COLO668 (cell line): ENCODE measurements around the gene MFSD6L.

Experiments
- DNase-seq: peaks from one replicate; lab custom pipeline; 2025; ENCODE audit not compliant: unreplicated experiment; lab: John Stamatoyannopoulos, UW

MFSD6L gene, protein sequence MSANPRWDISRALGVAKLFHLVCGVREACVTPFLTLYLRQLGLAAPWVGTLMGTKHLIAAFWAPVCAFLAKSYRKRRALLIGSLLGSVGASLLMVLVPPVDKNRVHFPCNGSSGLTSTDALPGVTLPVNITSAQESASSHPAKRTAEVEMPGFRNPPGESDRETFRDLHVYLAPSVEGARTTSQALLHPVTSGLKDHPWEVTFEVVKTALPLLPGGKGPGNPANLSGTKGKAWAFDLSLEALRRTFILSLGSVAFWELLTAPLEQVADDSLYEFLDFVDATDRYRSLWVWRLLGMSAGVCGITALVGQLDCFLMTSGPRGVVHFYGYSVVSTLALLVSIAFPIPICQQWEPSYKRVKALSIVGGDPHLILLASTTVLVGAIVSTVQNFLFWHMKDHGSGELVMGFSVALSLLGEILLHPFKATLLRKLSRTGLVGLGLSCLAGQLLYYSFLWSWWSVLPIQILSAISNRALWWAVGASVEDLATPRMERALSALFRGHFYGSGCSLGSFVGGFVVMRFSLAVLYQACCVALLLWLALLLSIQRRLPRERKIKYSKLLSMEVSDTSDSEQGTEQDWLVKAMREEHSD

DNA sequence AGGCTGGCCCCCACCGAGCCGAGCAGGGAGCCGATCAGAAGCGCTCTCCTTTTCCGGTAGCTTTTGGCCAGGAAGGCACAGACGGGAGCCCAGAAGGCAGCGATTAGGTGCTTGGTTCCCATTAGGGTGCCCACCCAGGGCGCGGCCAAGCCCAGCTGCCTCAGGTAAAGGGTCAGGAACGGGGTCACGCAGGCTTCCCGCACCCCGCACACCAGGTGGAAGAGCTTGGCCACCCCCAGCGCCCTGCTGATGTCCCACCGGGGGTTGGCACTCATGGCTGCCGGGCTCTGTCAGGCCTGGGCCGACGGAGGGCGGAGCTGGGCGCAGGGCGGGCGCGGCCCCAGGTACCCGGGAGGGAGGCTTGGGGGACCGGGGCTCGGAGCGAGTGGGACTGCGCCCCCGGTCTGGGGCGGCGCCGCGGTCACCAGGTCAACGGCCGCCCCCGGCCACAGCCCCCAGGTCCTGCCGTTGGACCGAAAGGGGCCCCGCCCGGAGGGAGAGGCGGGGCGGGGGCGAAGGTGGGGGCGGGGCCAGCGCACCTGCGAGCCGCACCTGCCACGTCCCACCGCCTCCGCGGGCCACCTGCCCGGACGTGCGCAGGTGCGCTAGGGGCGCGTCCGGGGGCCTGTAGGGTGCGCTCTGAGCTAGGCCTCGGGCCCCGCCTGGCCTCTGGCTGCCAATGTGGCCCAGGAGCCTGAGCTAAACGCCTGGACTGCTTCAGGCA, at the start of gene MFSD6L:
TSS of gene MFSD6L (minus strand) at position 520 of the 724 bp plus-strand sequence. CDS start at position 275, 245 bp downstream.
- peak; percentile 60 for DNase-seq

GRCh38 chr17:8847891-8848290, 48.7 kb upstream of the MFSD6L start:
- no peak for DNase-seq

DNA sequence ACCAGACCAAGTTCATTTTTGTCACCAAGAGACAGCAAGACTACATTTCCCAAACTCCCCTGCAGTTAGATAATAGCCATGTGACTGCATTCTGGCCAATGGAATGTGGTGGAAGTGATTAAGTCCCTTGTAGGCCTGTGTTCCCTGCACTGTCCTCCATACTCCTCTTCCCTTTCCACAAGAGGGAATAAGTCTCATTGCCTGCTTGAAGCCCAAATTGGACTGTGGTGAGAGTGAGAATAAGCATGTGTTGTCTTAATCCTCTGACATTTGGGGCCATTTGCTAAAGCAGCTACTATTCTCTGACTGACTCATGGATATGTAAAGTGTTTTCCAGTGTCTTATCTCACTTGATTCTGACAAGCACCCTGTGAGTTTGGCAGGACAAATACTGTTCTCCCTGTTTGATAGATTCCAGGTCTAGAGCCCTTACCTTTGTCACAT, 47.6 kb upstream of the MFSD6L start:
- peak; percentile 0 for DNase-seq

GRCh38 chr17:8844229-8845218, 45.4 kb upstream of the MFSD6L start:
- no peak for DNase-seq

GRCh38 chr17:8843344-8843743, 44.2 kb upstream of the MFSD6L start:
- no peak for DNase-seq

DNA sequence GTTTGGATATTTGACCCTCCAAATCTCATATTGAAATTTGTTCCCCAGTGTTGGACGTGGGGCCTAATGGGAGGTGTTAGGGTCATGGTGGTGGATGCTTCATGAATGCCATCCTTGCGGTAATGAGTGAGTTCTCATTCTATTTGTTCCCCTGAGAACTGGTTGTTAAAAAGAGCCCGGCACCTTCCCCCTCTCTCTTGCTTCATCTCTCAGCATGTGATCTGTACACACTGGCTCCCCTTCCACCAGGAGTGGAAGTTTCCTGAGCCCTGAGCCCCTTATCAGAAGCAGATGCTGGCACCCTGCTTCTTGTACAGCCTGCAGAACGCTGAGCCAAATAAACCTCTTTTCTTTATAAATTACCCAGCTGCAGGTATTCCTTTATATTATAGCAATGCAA, 42.7 kb upstream of the MFSD6L start:
- no peak for DNase-seq

DNA sequence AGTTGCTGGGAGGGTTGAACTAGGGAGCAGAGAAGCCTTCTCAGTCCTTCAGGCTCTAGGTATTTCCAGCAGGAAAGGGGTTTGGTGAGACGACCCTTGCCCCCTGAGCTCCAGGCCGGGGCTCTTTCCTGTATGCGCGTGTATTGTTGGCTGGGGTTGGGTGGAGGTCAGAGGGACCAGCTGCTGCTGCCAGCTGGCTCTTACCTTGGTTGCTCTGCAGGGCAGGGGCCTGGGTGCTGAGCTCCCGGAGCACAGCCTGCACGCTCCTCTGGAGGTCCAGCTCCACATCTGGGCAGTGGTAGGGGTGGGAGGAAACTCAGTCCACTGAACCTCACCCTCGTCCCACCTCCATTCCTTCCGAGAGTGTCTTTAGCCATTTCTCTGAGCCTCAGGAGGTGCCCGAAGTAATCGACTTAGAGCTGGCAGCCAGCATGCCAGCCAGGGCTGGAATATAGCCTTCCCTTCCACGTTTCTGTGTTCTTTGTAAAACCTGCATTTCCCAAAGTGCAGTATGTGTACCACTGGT, 40.3 kb upstream of the MFSD6L start:
- no peak for DNase-seq

DNA sequence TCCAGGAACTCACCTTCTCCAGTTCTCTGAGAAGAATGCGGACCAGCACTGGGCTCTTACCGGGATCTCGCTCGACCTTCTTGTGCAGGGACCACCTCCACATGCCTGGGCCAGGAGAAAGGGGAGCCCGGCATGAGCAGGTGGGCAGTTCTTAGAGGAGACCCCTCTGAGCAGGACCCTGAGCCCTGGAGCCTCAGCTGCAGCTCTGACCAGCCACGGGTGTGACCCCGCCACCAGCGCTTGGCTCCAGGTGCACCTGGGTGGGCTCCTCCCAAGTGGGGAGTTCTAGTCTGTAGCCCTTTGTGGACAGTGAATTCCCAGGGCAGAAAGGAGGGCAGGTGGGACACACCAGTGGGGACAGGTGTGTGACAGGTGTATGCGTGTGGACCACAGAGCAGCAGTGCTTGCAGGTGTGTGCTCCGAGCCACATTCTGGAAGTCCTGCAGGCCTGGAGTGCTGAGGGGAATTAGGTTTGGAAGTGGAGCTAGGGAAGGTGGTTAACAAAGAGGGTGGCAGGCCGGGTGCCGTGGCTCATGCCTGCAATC, 39.5 kb upstream of the MFSD6L start:
- DNase-seq = no peak

DNA sequence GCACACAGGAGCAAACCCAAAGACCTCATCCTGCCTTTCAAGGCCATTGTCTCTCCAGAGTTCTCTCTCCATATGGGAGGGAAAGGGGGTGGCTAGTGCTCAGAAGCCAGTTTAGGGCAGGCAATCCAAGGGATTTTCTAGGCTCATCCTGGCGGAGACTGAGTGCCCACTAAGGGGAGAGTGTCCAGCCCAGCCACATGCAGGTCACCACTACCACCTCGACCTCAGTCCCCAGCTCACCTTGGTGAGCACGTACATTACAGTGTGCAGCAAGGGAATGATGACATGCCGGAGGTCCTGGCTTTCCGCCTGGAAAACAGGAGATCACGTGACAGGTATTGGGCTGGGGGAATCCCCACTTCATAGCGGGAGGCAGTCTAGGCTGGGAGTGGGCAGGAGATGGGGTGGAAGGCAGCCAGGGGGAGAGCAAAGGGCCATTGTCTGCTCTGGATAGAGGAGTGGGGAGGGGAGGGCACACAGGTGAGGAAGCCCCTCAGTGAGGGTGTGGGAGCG, 38.5 kb upstream of the MFSD6L start:
- no peak for DNase-seq

- DNase-seq = no peak
Observed at GRCh38 chr17:8836821-8837562, 37.8 kb upstream of the MFSD6L start.

- DNase-seq = no peak
Observed at GRCh38 chr17:8835631-8836364, 36.6 kb upstream of the MFSD6L start.

GRCh38 chr17:8835106-8835505, 35.9 kb upstream of the MFSD6L start:
- no peak for DNase-seq

- peak; percentile 0 for DNase-seq
Observed at GRCh38 chr17:8832711-8833352, 33.7 kb upstream of the MFSD6L start.

- DNase-seq = no peak
Observed at GRCh38 chr17:8831234-8831849, 32.2 kb upstream of the MFSD6L start.

GRCh38 chr17:8830141-8830540, 31.0 kb upstream of the MFSD6L start:
- no peak for DNase-seq

DNA sequence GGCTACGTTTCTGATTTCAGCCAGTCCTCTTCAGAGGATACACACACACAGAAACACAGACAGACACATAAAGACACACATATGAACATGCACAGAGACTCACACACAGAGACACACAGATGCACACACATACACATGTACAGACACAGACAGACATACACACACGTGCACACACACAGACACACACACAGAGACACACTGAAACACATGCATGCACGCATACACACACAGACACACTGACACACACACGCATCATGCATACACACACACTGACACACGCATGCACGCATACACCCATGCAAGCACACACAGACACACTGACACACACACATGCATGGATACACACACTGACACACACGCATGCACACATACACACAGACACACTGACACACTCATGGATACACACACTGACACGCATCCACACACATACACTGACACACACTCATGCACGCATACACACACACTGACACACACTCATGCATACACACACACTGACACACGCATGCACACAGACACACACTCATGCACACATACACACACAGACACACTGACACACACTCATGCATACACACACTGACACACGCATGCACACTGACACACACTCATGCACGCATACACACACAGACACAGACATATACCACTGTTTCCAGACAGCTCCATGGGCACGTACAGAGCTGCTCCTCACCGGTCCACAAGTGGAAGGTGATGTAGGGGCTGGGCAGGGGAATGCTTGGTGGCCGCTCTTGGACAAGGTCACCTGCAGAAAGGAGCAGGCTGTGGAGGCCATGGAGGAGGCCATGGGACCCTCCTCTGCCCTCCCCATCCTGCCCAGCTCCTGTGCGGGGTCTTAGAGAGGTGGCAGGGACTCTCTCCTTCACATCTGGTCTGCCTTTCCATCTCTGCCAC, 30.1 kb upstream of the MFSD6L start:
- no peak for DNase-seq

DNA sequence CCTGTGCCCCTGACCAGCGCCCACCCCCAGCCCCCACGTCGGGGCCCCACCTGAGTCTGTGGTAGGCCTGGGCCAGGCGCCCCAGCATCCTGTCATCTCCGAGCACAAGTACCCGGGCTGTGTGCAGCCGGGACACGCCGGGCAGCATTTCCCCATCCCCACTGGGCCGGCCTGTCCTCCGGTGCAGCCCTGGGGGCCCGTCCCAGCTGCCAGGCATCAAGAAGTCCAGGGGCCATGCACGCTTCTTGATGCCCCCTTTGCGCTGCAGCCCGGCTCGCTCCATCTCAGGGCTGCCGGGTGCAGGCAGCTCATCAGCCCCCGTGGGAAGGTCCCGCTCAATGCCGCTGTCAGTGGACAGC, 29.3 kb upstream of the MFSD6L start:
- no peak for DNase-seq
